HG02870 (cell line): ENCODE data around the gene CA6.
"Not testable (repeated sequence)": the region's sequence is repeated elsewhere in the genome, so short reads cannot be mapped to it uniquely, and the experiment has no call there.

Experiments
- ATAC-seq: cut with Tn5 transposase; IDR thresholded peaks from one replicate; pipeline ENCODE4 v1.9.1; 2021; ENCODE audit warnings: mild to moderate bottlenecking, moderate library complexity; ENCODE audit not compliant: unreplicated experiment

Gene CA6

DNA sequence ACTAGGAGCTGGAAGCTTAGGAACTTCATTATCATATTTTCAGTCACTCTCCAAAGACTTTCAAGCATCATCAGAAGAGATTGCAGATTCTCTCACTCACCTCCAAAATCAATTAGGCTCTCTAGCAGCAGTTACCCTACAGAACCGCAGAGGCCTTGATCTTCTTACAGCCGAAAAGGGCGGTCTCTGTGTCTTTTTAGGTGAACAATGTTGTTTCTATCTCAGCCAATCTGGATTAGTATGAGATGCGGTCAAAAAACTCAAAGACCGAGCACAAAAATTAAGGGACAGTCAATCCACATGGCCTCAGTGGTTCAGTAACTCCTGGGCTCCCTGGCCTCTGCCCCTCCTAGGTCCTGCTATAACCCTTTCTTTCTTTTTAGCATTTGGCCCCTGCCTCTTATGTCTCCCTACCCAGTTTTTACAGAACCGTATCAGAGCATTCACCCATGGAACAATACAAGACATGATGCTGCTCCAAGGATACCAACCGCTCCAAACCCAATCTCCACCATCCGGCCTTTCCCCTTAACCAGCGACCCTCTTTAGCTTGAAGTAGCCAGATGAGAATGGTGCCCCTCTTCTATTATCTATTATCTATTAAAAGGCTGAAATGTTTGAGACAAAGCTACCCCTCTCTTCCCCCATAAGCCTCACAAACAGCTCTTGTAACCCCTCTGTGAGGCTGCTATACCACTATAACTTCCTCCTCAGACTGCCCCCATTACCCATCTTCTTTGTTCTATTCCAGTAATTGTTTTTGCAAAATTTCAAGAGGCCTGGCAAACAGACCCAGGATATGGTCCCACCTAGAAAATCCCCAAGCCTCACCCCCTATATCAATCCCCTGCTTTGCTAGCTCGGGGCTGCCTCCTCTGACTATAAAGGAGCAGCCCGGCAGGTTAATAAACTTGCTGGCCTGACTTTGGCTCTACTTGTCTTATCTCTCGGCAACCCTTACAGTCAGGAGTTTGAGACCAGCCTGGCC, 18.7 kb upstream of the CA6 start:
- ATAC-seq = no peak

DNA sequence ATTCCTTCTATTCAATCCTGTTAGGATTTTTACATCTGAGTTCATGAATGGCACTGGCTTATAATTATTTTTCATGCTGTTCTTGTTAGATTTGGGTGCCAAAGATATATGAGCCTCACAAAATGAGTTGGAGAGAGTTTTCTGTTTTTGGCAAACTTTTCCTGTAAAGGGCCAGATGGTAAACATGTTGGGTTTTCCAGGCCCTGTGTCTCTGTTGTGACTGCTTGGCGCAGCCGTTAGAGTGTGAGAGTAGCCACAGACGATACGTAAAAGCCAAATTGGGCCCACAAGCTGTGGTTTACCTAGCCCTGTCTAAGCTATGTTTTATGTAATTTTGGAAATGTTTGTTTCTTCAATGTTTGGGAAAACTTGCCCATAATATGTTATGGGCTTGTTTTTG, 15.6 kb upstream of the CA6 start:
- no peak for ATAC-seq

DNA sequence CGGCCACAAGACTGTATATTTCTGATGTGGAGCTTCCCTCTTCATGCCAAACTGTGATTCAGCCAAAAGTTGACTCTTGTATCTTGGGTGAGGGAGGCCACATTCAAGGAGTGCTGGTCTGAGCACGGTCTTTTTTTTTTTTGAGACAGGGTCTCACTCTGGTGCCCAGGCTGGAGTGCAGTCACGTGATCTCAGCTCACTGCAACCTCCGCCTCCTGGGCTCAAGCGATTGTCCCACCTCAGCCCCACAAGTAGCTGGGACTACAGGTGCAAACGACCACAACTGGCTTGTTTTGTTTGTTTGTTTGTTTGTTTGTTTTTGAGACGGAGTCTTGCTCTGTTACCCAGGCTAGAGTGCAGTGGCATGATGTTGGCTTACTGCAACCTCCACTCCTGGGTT, 8.6 kb upstream of the CA6 start:
- not testable (repeated sequence) for ATAC-seq

DNA sequence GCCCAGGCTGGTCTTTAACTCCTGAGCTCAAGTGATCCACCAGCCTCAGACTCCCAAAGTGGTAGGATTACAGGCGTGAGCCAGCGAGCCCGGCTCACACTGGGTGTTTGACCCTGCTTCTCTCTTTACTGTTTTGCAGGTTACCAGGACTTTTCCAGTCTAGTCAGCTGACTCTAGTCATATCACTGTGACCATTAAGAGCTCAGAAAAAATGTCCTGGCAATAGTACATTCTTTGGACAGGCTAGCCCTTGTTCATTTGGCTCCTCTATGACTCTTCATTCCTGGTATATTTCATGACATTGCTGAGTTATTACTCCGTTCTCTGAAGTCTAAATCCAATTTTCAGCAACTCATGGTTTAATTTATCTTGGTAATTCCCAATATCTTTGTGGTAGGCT, 8.0 kb upstream of the CA6 start:
- no peak for ATAC-seq

DNA sequence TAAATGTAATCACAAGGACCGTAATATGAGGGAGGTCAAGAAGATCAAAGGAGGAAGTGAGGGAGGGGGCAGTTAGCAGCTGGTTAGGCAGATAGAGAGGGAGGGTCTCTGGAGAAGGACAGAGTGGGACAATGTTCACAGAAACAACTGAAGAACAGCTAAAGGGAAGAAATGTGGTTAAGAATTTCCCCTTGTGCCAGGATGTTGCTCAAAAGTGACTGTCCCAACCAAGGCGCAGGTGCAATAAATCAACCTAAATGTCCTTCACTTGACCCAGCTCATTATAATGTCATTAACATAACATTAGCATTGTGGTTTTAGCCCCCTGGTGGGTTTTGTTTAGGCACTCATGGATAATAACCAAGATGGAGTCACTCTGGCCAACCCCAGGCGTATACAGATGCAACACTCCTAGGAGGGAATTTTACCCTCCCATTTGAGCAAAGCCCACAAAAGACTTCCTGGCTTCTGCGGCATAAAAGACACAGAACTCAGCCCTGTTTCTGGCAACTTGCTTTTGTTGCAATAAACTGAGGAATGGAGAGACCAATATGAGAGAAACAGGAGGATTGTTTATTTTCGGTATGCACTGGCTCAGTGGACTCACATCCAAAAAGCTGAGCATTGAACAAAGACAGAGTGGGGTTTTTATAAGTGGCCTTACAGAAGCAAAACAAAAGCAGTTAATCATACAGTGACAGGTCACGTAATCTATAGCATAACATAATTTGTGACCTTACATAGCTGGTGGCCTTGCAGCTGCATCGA, 7.3 kb upstream of the CA6 start:
- ATAC-seq = no peak

DNA sequence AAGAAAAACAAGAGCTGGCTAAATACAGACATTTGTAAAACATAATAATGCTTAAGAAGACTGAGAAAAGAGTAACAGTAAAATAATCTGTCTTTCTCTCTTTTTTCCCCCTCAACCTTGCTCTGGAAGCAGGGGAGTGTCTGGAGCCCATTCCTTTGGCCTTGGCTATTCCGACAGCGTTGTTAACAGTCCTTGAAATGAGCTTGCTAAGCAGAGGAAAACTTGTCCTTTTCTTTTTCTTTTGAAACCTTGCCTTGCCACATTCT, 6.7 kb upstream of the CA6 start:
- no peak for ATAC-seq

DNA sequence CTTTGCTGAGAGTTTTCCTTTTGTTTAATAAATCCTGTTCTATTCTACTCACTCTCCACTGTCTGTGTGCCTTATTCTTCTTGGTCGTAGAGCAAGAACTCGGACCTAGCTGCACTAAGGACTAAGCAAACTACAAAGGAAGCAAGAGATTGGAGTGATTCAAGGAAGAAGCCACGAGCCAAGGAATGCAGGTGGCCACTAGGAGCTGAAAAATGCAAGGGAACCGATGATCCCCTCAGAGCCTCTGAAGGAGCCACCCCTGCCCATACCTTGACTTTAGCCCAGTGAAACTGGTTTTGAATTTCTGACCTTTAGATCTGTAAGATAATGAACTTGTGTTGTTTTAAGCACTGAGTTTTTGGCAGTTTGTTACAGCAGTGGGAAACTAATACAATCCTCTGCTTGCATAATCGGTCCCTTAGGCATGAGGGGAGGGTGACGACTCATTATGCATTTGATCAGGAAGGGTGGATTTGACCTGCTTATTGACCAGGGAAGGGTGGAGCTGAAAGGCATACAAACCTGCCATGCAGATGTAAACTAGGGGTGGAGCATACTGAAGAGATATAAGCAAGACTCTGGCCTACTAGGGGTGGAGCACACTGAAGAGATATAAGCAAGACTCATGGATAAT, 6.2 kb upstream of the CA6 start:
- ATAC-seq = no peak

DNA sequence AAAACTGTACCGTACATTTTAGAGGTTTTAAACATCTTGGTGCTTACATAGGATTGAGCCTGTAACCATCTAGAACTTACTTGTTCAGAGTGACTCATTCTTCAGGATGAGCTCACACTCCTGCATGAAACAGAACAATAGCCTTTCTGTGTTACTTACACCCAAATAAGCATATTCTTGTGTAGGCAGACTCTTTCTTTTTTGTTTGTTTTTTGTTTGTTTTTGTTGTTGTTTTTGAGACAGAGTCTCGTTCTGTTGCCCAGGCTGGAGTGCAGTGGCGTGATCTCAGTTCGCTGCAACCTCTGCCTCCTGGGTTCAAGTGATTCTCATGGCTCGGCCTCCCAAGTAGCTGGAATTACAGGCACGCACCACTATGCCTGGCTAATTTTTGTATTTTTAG, 3.8 kb upstream of the CA6 start:
- no peak for ATAC-seq

DNA sequence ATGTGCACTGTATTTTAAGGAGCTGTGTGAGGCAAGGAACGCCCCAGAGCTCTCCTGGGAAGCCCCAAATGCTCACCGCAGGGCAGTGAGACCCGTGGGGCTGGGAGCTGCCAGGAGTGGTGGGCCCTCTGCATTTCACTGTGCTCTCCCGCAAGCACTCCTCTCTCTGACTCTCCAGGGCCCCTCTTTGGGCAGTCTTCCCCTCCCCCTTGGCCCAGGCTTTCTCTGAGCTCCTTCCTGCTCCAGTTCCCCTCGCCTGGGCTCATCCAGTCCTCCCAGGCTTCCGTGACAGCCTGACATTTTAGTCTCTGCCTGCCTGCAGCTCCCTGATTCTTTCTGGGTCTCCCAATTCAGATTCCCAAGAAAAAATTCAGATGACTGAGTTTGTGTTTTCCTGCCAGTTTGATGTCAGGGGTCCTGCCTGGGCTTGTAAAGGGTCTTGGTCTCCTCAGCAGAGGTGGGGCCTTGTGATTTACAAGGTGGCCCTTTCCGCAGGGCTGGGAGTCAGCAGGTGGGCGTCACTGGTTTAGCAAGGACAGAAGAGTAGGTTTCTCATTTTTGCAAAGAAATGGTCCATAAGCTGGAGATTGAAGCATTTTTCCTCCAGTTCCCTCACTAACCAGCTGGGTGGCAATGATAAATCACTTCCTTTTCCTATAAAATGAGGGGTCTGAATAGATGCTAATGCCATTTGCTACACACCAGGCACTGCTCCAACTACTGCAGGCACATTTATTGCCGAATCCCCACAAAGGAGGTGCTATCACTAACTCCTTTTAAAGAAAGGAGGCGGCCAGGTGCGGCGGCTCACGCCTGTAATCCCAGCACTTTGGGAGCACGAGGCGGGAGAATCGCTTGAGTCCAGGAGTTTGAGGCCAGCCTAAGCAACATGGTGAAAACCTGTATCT, 1.9 kb upstream of the CA6 start:
- ATAC-seq = no peak

DNA sequence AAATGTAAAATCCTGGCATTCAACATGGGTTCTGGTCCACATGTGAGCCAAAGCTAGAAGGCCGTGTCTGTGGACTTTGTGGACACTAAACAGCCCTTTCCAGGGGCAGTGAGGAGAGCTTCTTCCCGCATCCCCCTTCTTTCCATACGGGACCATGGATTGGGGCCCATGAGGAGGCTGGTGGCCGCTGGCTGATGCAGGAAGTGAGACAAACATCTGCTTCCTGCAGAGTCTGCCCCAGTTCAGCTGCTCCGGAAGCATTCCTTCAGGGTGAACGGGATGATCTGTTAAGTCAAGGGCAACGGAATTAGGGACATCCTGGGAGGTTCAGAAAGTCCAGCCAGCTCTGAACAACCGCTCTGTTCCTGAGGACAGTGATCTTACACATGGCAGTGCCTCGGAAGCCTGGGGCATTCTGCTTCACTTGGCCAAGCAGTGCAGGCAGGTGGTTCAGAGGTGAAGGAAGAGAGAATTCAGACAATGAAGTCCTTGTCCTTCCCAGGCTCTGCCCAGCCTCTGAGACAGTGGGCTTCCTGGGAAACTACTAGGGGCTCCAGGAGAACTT, 1.5 kb downstream of the CA6 start:
- ATAC-seq = no peak

DNA sequence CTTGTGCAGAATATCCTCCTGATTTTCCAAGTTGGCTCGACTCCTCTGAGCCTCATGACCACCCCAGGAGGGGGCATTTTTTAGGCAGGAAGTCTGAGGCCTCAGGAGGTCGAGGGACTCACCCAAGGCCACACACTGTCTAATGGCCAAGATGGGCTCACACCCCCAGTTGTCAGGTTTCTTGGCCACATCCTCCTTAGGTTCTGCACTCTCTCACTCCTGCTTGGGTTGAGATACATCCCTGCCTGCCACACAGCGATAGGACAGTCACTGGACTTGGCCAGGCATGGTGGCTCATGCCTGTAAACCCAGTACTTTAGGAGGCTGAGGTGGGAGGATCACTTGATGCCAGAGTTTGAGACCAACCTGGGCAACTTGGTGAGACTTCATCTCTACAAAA, 4.6 kb downstream of the CA6 start:
- ATAC-seq = no peak

DNA sequence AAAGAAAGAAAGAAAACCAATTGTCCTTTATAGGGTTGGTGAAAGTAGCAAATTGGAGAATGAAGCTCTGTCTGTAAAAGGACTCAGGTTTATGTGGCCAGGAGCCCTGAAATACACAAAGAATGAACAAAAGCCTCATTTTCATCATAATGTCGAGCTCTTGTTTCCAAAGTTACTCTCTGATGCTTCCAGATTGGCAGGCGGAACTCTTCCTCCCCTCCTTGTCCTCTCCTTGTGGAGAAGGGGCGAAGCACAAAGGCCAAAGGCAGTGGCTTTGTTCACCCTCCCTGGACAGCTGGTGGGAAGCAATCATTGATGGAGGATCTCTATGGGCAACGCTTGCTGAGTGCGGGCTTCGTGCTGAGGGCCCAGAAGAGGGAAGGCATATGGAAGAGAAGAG, 5.6 kb downstream of the CA6 start:
- no peak for ATAC-seq

DNA sequence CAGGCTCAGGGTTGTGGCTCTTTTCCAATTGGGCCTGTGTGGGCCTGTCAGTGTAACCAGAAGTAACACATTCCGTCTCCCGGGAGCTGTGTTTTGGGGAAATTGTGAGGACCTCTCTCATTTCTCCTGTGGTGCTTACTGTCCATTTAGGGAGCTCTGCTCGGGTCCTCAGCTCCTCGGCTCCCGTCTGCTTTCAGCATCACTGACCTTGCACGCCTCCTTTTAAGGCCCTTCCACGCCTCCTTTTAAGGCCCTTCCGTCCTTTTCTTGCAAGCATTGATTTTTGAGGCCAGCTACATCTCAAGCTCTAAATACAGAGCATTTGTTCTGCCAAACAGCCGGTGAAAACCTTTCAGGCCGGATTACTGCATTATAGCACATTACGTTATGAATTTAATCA, 9.7 kb downstream of the CA6 start:
- no peak for ATAC-seq

DNA sequence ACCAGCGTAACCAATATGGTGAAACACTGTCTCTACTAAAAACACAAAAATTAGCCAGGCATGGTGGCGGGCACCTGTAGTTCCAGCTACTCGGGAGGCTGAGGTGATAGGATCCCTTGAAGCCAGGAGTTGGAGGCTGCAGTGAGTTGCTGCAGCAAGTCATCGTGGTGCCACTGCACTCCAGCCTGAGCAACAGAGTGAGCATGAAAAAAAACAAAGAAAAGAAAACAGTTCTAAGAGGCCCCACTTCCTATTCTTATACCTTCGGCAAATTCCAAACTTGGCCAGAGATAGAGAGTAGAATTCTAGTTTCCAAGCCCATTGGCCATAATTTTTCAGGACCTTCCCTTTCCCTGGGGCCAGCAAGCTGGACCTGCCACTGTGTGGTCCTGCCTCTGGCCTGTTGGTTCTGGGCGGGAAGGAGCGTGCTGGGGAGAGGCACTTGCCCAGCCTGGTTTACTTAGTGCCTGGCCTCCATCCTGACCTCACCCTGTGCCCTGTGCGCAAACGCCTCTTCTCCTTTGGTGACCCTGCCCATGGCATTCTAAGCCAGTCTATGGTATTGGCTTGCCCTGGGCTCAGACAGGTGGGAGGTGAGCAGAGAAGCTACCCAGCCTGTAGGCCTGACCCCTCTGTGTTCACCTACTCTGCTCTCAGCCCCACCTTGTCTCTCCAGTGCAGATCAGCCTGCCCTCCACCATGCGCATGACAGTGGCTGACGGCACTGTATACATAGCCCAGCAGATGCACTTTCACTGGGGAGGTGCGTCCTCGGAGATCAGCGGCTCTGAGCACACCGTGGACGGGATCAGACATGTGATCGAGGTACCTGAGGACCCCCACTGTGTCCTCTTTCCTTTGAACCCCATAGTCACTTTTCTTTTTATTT, 11.0 kb downstream of the CA6 start:
- no peak for ATAC-seq

DNA sequence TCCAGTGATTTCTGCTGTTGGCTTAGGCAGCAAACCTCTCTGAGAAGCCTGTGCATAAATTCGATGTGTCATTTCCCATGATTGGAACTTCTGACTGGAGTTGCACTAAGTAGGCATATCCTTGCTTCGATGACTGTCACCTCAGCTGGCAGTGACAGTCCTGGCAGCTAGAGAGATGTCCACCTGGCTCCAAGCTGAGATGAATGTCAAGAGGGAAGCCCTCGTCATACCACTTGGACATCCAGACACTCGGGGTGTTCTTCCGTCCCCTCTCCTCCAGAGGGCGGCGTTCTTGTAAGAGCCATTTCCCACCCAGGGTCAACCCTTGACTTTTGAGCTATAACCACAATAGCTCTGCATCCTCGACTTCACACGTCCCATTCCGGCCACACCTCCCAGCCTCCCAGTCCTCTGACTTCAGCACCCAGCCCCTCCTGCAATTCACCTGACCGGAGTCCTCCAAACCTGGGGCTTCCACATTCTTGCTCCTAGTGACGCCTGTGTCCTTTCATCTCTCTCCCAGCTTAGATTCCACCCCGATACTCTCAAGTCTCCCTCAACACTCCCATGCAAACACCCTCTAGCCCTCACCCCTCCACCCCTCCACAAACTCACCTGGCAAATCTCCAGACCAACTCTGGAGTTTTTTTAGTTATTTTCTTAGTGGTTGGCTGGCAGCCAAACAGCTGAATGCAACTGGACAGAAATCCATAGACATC, 17.3 kb downstream of the CA6 start:
- ATAC-seq = no peak

DNA sequence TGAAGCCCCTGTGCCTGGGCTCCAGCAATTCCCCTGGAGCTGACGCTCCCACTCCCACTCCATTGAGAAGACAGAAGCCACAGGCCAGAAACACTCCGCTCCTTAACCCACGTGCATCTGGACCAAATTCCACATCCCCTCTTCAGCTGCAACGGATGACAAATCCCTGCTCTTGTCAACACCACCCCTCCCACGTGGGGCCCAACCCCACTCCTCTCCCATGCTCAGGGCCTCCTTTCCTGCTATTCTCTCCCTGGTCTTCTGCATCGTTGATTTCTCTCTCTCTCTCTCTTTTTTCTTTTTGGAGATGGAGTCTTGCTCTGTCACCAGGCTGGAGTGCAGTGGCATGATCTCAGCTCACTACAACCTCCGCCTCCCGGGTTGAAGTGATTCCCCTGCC, 18.3 kb downstream of the CA6 start:
- ATAC-seq = no peak

DNA sequence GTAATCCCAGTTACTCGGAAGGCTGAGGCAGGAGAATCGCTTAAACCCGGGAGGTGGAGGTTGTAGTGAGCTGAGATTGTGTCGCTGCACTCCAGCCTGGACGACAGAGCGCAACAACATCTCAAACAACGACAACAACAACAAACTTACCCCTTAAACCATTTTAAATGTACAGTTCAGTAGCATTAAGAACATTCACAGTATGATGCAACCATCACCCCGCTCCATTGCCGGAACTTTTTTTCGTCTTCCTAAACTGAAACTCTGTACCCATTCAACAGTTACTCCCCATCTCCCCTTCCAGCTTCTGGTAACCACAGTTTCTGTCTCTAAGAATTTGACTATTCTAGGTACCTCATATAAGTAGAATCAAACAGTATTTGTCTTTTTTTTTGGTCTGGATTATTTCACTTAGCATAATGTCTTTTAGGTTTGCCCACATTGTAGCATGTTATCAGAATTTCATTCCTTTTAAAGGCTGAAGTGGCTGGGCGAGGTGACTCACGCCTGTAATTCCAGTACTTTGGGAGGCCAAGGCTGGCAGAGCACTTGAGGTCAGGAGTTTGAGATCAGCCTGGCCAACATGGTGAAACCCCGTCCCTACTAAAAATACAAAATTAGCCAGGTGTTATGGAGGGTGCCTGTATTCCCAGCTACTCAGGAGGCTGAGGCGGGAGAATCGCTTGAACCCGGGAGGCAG, 19.6 kb downstream of the CA6 start:
- no peak for ATAC-seq

DNA sequence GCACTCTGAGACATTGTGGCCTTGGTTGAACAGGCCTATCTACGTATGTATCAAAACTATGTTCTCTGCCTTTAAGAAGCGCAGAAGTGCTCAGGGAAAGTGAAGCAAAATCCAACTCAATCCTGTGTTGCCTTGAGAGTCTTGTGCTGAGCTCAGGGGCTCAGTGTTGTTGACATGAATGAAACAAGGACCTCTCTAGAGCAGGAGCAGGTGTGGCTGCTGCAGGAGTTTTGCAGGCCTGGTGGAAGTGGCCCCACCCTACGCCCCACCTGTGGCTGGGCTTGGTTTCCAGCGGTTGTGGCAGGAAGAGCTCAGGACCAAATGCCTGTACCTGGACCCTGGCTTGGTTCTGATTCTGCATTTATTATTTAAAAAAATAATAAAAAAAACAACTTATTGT, 20.9 kb downstream of the CA6 start:
- ATAC-seq = no peak
